Islet of Langerhans (tissue), 1 donor: ENCODE results near the gene RELA.

Experiments
- FAIRE-seq: peaks from one replicate; lab custom pipeline; 2011; peaks lifted over from hg19 to GRCh38; lab: Jason Lieb, UNC

Gene RELA

DNA sequence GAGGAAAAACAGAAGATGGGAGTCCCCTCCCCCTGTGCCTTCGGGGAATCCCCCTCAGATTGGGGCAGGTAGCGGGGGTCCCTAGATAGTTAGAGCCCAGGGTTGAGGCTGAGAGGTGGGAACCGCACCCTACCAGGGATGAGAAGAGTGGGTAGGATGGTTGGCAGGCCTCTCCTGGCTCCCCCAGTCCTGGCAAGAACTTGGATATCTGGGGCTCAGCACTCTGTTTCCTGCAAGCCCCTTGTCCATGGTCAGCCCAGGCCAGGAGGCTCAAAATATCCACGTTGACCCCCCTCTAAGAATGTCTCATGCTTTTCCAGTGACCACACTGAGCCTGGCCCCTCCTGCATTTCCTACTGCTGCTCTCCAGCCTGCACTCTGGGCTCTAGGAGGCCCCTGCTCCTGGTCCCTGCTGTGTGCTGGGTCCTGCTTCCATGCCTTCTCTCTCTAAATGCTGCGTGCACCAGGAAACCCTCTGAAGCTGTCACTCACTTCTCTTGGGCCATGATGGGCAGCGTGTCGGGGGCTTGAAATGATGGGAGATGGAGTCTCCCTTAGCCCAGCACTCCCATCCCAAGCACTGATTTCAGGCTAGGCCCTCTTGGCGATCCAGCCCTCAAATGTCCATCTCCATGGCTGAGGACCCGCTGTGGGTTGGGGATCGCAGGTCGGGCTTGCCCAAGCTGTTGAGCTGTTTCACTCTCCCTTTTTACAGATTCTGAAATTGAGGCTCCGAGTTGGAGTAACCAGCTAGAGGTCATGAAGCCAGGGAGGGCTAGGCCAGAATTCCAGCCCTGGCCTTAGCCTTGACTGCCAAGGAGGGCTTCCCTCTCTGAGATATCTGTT, 50.7 kb downstream of the RELA start:
- FAIRE-seq = no peak

GRCh38 chr11:65611028-65611757, 51.5 kb downstream of the RELA start:
- no peak for FAIRE-seq

DNA sequence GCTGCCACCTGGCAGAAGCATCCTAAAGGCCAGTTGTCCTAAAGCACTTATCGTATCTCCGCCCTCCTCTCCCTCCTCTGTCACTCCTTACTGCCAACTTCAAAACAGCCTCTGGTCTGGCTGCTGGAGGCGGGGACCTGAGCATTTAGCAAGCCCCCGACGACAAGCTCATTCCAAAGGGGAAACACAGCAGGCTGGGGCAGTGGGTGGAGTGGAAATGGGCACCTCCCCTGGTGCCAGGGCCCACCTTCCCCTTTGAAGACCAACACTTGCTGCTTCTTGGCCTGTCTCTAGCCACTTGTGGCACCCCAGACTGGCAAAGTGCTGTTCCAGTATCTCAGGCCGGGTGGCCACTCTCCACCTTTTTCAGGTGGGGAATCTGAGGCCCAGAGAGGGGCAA, 52.3 kb downstream of the RELA start:
- FAIRE-seq = no peak

DNA sequence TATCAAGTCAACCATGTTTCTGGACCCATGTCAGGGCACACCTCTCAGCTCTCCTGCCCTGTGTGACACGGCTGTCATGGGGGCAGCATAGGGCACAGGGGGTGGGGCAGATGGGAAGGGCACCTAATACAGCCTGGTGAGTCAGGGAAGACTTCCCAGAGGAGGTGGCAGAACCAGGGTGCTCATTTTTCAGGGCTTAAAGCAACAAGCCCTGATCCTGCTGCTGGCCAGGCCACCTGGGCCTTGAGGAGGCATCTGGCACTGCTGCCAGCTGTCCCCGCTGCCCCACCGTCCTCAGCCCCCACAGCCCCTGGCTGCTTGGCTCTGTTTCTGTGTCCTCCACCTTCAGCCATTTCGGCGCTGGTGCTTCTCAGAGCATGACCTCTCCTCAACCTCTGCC, 53.1 kb downstream of the RELA start:
- no peak for FAIRE-seq

GRCh38 chr11:65609229-65609628, 53.5 kb downstream of the RELA start:
- FAIRE-seq = no peak

DNA sequence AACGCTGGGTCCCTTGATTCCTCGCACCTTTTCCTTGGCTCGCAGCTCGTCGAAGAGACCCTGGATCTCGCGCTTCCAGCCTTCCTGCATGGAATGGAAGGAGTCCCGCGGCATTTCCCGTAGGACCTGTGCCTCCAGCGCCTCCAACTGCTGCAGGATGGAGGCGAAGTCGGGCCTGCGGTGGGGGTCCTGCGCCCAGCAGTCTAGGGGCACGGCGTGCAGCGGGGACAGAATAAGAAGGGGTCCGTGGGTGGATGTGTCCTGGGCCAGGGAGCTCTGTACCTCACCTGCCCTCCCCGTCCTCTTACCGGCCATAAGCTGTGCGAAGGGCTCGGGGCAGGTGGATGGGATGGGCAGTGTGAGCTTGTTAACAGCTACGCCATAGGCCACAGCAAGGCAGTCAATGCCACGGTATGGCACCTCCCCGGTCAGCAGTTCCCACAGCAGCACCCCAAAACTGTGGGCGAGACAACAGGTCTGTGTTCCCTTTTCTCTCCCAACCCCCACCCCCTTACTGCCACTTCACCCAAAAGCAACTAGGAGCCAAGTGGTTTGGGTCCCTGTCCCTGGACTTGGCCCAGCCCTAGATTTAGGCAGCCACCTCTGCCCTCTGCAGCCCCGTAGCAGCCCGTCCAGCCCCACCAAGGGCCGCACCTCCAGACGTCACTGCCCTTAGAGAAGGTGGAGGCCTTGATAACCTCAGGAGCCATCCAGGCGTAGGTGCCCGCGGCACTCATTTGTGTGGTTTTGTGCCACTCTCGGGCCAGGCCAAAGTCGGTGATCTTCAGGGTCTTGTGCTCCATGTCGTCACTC, 54.9 kb downstream of the RELA start:
- FAIRE-seq = no peak

DNA sequence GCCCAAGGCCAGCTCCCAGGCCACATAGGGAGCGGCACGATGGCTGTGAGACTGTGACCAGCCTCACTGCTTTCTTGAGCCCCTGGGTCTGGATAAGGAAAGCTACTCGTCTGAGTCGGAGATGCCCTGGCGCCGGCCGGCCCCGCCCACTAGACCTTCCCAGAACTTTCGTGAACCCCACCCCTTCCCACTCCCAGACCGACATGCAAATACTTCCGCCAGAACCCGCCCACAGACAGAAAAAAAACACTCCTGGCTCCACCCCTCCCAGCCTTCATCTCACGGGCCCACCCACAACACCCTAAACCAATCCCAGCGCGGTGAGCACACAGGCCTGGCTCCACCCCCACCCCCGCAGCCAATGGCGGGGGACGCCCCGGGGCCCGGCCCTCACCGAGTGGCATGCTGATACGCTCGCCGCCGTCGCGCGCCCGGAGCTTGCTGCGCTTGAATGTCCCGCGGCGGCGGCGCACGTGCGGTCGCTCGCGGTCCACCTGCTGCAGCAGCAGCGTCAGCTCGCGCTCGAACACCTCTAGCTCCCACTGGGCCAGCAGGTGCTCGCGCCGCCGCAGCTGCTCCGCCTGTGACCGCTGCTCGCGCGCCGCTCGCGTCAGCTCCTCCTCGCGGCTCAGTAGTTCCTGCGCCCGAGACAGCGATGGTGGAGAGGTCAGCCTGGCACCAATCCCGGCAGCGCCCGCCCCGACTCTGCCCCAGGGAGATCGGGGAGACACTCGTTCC, 55.7 kb downstream of the RELA start:
- FAIRE-seq = no peak

DNA sequence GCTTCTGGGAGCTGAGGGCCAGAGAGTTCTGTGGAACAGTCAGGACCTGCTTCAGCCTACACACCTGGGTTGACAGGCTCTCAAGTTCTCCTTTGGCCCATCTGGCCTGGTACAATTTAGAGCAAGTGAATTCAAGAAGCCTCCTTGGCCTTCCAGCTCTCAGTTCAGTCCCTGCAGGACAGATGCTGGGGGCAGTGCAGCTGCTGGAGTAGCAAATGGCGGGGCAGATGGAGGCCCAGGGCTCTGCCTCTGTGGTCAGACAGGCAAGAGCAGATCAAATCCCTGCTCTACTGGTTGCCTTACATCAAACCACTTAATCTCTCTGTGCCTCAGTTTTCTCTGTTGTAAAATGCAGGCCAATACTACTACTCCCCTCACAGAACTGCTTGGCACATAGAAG, 58.5 kb downstream of the RELA start:
- no peak for FAIRE-seq
